Measurements from ENCODE around the gene FAM110A. TPM values are rescaled to one million over a fixed set of nuclear protein-coding genes. Genes with fewer than 3 reads are reported as not detected.

The FAM110A gene
- total and polyA plus RNA-seq, 9 of the 15 experiments (the other 6 are each of a cell fraction or from before 2014, with no cell fraction given), result 0.73 to 15.5 (median 3.6) TPM

DNA sequence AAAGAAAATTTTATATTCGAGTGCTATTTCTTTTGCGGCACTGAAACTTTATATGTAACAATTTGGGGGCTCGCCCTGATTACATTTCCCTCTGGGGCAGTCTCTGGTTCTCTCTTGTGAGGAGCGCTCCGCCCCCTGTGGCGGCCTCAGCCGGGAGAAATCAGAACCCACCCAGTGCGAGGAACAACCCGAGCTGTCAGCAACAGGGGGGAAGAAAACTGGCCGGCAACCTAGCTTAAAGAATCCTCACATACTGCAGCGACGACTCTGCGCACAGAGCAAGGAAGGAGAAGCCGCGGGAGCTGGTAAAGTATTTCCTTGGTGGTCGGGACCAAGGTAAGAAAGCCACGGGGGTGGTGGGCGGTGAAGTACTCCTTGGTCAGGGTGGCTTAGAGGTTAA, 41.3 kb upstream of the FAM110A start:
- H4K20me1 ChIP-seq (replicated peaks; ENCODE audit: control insufficient read depth, insufficient read depth, low read length), result no peaks in the 10 kb centered on the region
- DNase-seq (ENCODE audit: extremely low read depth in 1 of 4, low spot score in 3 of 4), result no peak
- POLR2A ChIA-PET, result no interaction called here
- ATAC-seq, result no peak
- CTCF ChIA-PET (ENCODE audit: low intra/inter-chr PET ratio), result no interaction called here
- FAIRE-seq, result no peak
- H3K36me3 ChIP-seq (ENCODE audit: control insufficient read depth, insufficient read depth, low read length), result no peaks in the 10 kb centered on the region
- WGBS (ENCODE audit: insufficient coverage, low coverage, missing lambda C conversion rate), result 15% methylated on average over 11 of the region's 18 CpGs
- H3K79me2 ChIP-seq (ENCODE audit: control insufficient read depth, insufficient read depth, low read length), result no peaks in the 10 kb centered on the region
- no peaks in the 10 kb centered on the region for H3K9me1 ChIP-seq (ENCODE audit: control insufficient read depth, insufficient read depth, low read length)
- H2AFZ ChIP-seq (ENCODE audit: low read depth, low read length), result no peak overlapping the region
- no peaks in the 10 kb centered on the region; a peak in 1 of 5 replicates for H3K4me1 ChIP-seq (replicated peaks in 1 of 2; ENCODE audit: control insufficient read depth in 2 of 2, insufficient read depth in 2 of 2, low read length in 2 of 2)
- no peak overlapping the region for H3K9ac ChIP-seq (ENCODE audit: insufficient read depth in 1 of 2, low read depth in 2 of 2, low read length in 2 of 2)
- no peak overlapping the region for H3K27ac ChIP-seq (ENCODE audit: extremely low read depth, low read depth, low read length)
- no TSS peak for BruUV-seq (replicated peaks)
- no peaks in the 10 kb centered on the region for H3K27me3 ChIP-seq (ENCODE audit: control insufficient read depth in 2 of 2, insufficient read depth in 2 of 2, low read length in 2 of 2)
- TF ChIP-seq, protein P1, sequence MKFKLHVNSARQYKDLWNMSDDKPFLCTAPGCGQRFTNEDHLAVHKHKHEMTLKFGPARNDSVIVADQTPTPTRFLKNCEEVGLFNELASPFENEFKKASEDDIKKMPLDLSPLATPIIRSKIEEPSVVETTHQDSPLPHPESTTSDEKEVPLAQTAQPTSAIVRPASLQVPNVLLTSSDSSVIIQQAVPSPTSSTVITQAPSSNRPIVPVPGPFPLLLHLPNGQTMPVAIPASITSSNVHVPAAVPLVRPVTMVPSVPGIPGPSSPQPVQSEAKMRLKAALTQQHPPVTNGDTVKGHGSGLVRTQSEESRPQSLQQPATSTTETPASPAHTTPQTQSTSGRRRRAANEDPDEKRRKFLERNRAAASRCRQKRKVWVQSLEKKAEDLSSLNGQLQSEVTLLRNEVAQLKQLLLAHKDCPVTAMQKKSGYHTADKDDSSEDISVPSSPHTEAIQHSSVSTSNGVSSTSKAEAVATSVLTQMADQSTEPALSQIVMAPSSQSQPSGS (CRISPR knock-in tag; IDR thresholded peaks at IDR 0.05), result no peak
- no peak for TF ChIP-seq SMAD4 (CRISPR knock-in tag; conservative IDR thresholded peaks at IDR 0.05)
- no peak for TF ChIP-seq KDM4B (IDR thresholded peaks at IDR 0.05; ENCODE audit: borderline replicate concordance in 2 of 2, low read depth in 1 of 2)
- no peak for TF ChIP-seq ZBED1 (IDR thresholded peaks at IDR 0.05)
- TF ChIP-seq HSF4 (CRISPR knock-in tag; IDR thresholded peaks at IDR 0.05; ENCODE audit: borderline replicate concordance), result no peak
- TF ChIP-seq CBX2 (IDR thresholded peaks at IDR 0.05; ENCODE audit: insufficient read depth, low read length, poor library complexity, severe bottlenecking), result no peak
- TF ChIP-seq, protein P2, sequence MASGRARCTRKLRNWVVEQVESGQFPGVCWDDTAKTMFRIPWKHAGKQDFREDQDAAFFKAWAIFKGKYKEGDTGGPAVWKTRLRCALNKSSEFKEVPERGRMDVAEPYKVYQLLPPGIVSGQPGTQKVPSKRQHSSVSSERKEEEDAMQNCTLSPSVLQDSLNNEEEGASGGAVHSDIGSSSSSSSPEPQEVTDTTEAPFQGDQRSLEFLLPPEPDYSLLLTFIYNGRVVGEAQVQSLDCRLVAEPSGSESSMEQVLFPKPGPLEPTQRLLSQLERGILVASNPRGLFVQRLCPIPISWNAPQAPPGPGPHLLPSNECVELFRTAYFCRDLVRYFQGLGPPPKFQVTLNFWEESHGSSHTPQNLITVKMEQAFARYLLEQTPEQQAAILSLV (tag; IDR thresholded peaks at IDR 0.05), result no peak
- TF ChIP-seq KLF6 (CRISPR knock-in tag; IDR thresholded peaks at IDR 0.05; ENCODE audit: borderline replicate concordance), result no peak
- TF ChIP-seq, protein P3, sequence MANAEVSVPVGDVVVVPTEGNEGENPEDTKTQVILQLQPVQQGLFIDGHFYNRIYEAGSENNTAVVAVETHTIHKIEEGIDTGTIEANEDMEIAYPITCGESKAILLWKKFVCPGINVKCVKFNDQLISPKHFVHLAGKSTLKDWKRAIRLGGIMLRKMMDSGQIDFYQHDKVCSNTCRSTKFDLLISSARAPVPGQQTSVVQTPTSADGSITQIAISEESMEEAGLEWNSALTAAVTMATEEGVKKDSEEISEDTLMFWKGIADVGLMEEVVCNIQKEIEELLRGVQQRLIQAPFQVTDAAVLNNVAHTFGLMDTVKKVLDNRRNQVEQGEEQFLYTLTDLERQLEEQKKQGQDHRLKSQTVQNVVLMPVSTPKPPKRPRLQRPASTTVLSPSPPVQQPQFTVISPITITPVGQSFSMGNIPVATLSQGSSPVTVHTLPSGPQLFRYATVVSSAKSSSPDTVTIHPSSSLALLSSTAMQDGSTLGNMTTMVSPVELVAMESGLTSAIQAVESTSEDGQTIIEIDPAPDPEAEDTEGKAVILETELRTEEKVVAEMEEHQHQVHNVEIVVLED (CRISPR knock-in tag; IDR thresholded peaks at IDR 0.05), result no peak
- TF ChIP-seq GTF2F1 (IDR thresholded peaks at IDR 0.05; ENCODE audit: low read depth, low read length), result no peak
- no peak for TF ChIP-seq KAT8 (IDR thresholded peaks at IDR 0.05; ENCODE audit: low read depth)
- TF ChIP-seq, protein P4, sequence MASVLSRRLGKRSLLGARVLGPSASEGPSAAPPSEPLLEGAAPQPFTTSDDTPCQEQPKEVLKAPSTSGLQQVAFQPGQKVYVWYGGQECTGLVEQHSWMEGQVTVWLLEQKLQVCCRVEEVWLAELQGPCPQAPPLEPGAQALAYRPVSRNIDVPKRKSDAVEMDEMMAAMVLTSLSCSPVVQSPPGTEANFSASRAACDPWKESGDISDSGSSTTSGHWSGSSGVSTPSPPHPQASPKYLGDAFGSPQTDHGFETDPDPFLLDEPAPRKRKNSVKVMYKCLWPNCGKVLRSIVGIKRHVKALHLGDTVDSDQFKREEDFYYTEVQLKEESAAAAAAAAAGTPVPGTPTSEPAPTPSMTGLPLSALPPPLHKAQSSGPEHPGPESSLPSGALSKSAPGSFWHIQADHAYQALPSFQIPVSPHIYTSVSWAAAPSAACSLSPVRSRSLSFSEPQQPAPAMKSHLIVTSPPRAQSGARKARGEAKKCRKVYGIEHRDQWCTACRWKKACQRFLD (CRISPR knock-in tag; IDR thresholded peaks at IDR 0.05), result no peak
- TF ChIP-seq ZFP36 (IDR thresholded peaks at IDR 0.05; ENCODE audit: low read depth, low read length, partially characterized antibody), result no peak
- no peak for TF ChIP-seq NFIX (CRISPR knock-in tag; IDR thresholded peaks at IDR 0.05; ENCODE audit: low read depth)
- no peak for TF ChIP-seq FOXM1 (IDR thresholded peaks at IDR 0.05; ENCODE audit: low read depth)
- TF ChIP-seq FOXM1 (CRISPR knock-in tag; IDR thresholded peaks at IDR 0.05; ENCODE audit: low read depth), result no peak
- no peak for TF ChIP-seq ZNF146 (CRISPR knock-in tag; IDR thresholded peaks at IDR 0.05; ENCODE audit: unreplicated experiment)
- TF ChIP-seq ZKSCAN3 (CRISPR knock-in tag; IDR thresholded peaks at IDR 0.05), result no peak
- H3K4me2 ChIP-seq (ENCODE audit: insufficient read depth, low read length), result no peak overlapping the region
- intact Hi-C loops (cut with micrococcal nuclease), result no loop called here
- no peak overlapping the region for H3K4me3 ChIP-seq
- no peaks in the 10 kb centered on the region for H3K9me3 ChIP-seq (replicated peaks; ENCODE audit: control insufficient read depth, insufficient read depth, low read depth, low read length)
- in situ Hi-C loops (cut with MboI), result no loop called here
